Vagina (tissue), 2 donors: ENCODE results near the gene KRT26. TPM values are rescaled to one million over a fixed set of nuclear protein-coding genes. Genes with fewer than 3 reads are reported as not detected.
"Not testable (repeated sequence)": the region's sequence is repeated elsewhere in the genome, so short reads cannot be mapped to it uniquely, and the experiment has no call there.

ENCODE experiments used
- DNase-seq, 2 donors: peaks; one replicate each; pipeline ENCODE4 v3.0.0-alpha.2; 2017; ENCODE audit errors: extremely low spot score in 2 of 2
- H3K27ac ChIP-seq: fragments of 200-600 bp; sonication (generic); one replicate; pipeline ENCODE4 v1.5.1; 2019
- H3K27me3 ChIP-seq: fragments of 200-600 bp; sonication (generic); one replicate; pipeline ENCODE4 v1.5.1; 2019
- H3K36me3 ChIP-seq, 2 donors: fragments of 200-600 bp; sonication (generic); one replicate each; pipeline ENCODE4 v1.5.1; 2017 to 2019
- H3K4me1 ChIP-seq: fragments of 200-600 bp; sonication (generic); one replicate; pipeline ENCODE4 v1.5.1; 2019
- H3K4me3 ChIP-seq, 2 donors: fragments of 200-600 bp; sonication (generic); 1 replicate in 1 of 2; 2 replicates in 1 of 2; pipeline ENCODE4 v1.5.1; 2016 to 2019
- H3K9me3 ChIP-seq: fragments of 200-600 bp; sonication (generic); one replicate; pipeline ENCODE4 v1.5.1; 2019
- POLR2A ChIP-seq, 2 donors: fragments of 450-650 bp; IDR thresholded peaks; one replicate each; pipeline ENCODE4 v1.6.1; 2017; ENCODE audit warnings: antibody characterized with exemption in 2 of 2, mild to moderate bottlenecking in 2 of 2, moderate library complexity in 2 of 2
- POLR2AphosphoS5 ChIP-seq, 2 donors: sonication (generic); formaldehyde crosslinking; IDR thresholded peaks; one replicate each; pipeline ENCODE4 v1.9.0; 2017; ENCODE audit warnings: antibody characterized with exemption in 2 of 2, mild to moderate bottlenecking in 2 of 2, low read depth in 1 of 2; ENCODE audit not compliant: insufficient read depth in 1 of 2
- intact Hi-C: fragments of 100-400 bp; cut with DNase I; formaldehyde crosslinking; loops from one replicate; pipeline ENCODE4 v1.15.1; 2023
- total RNA-seq: library from RNA; depleted of rRNA; stranded (reverse); fragments of >200 nt; gene quantifications from one replicate; pipeline ENCODE4 v1.2.3, GENCODE V29; 2016
- TF ChIP-seq, protein P1 (sequence below), 3 experiments: fragments of 450-650 bp in 2 of 3; fragments of 200-600 bp in 1 of 3; sonication (generic) in 1 of 3; IDR thresholded peaks; one replicate each; pipeline ENCODE4 v1.5.1; 2017 to 2019; ENCODE audit warnings: antibody characterized with exemption in 3 of 3, mild to moderate bottlenecking in 2 of 3, moderate library complexity in 2 of 3

KRT26 gene
- total RNA-seq, 1 donor from 2014 or later: not detected

DNA sequence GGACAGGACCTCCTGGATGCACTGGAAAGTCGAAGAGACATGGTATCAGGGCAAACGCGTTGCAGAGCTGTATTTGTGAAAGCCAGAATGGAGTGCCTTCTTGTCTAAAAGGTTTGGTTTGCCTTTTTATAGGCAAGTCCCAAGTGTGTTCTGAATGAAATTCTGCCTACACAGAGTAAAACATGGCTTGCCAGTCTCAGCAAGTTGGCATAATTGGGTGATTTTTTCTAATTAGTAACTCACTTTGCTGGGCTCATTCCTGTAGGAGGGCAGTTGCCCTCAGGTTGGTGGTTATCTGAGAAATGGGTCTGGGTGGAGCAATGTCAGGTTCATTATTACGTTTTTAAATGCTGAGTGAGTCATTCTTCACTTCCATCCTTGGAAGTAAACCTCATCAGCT is 16.8 kb downstream of the KRT26 start, which contains the start of gene KRT25:
TSS of gene KRT25 (minus strand) at position 101 of the 400 bp plus-strand sequence. CDS start at position 41, 60 bp downstream.
- Histone ChIP-seq H3K27me3 (no peaks in the 10 kb centered on the region), H3K4me1 (no peaks in the 10 kb centered on the region), H3K9me3 (peaks cover 10% of the 10 kb centered on the region), H3K4me3 (no peak within 1 kb of the TSS), H3K27ac (no peak within 1 kb of the TSS), H3K36me3 (no peaks in the 10 kb centered on the region)
- no peak for DNase-seq
- TF ChIP-seq, protein P1, sequence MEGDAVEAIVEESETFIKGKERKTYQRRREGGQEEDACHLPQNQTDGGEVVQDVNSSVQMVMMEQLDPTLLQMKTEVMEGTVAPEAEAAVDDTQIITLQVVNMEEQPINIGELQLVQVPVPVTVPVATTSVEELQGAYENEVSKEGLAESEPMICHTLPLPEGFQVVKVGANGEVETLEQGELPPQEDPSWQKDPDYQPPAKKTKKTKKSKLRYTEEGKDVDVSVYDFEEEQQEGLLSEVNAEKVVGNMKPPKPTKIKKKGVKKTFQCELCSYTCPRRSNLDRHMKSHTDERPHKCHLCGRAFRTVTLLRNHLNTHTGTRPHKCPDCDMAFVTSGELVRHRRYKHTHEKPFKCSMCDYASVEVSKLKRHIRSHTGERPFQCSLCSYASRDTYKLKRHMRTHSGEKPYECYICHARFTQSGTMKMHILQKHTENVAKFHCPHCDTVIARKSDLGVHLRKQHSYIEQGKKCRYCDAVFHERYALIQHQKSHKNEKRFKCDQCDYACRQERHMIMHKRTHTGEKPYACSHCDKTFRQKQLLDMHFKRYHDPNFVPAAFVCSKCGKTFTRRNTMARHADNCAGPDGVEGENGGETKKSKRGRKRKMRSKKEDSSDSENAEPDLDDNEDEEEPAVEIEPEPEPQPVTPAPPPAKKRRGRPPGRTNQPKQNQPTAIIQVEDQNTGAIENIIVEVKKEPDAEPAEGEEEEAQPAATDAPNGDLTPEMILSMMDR (IDR thresholded peaks at IDR 0.05): no peak
- TF ChIP-seq POLR2AphosphoS5 (IDR thresholded peaks at IDR 0.05; ENCODE audit: insufficient read depth in 1 of 2, low read depth in 1 of 2) (no peak), POLR2A (IDR thresholded peaks at IDR 0.05) (no peak)
- intact Hi-C loops: no loop called here

DNA sequence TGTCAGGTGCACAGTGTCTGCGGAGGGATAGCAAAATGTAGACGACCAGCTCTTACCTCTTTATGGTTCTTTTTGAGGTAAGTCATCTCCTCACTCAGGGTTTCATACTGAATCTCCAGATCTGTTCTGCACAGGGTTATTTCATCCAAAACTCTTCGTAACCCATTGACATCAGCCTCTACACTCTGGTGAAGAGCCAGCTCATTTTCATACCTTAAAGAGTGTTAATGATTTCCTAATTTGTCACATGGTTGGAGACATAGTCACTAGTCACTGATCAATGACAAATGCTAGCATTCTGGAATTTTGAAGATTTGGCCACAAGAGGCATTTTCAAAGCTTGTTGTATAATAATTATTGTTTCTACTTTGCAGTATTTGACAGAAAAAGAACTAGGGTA is 18.2 kb downstream of the KRT26 start:
- Histone ChIP-seq H3K4me3 (no peak overlapping the region), H3K4me1 (no peaks in the 10 kb centered on the region), H3K9me3 (no peaks in the 10 kb centered on the region), H3K27me3 (no peaks in the 10 kb centered on the region), H3K27ac (no peak overlapping the region), H3K36me3 (no peaks in the 10 kb centered on the region)
- intact Hi-C loops: no loop called here
- TF ChIP-seq POLR2AphosphoS5 (IDR thresholded peaks at IDR 0.05; ENCODE audit: insufficient read depth in 1 of 2, low read depth in 1 of 2) (no peak), POLR2A (IDR thresholded peaks at IDR 0.05) (no peak)
- TF ChIP-seq, protein P1 (IDR thresholded peaks at IDR 0.05): no peak
- no peak for DNase-seq

DNA sequence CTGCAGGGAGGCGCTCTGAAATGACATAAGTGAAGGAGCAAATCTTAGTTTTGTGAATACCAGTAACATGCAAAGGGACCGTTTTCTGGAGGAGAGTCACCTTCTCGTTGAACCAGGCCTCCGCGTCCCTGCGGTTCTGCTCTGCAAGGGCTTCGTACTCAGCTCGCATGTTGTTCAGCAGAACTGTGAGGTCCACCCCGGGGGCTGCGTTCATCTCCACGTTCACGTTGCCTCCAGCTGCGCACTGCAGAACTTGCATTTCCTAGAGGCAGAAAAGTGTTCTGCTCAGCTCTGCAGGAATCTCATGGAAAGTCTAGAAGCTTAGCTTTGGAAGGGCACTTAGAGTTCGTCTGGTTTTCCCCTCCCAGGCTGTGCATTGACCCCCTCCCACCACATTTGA is 20.9 kb downstream of the KRT26 start:
- intact Hi-C loops: no loop called here
- TF ChIP-seq, protein P1 (IDR thresholded peaks at IDR 0.05): no peak
- TF ChIP-seq POLR2AphosphoS5 (IDR thresholded peaks at IDR 0.05; ENCODE audit: insufficient read depth in 1 of 2, low read depth in 1 of 2) (no peak), POLR2A (IDR thresholded peaks at IDR 0.05) (no peak)
- H3K36me3 ChIP-seq: no peaks in the 10 kb centered on the region

DNA sequence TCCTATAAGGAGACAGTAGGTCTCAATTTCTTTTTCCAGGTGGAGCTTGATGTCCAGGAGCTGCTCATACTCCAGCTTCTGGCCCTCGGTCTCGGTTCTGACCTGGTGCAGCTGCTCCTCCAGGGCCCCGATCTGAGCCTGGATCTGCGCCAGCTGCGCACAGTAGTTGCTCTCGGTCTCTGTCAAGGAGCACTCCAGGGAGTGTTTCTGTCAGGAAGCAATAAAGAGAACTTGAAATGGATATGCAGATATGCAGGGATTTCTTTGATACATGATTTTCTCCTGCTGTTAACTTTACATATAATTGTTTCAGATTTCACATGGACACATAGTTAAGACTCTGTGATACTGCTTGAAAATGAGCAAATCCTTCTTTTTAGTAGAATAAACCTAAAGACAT is 21.6 kb downstream of the KRT26 start:
- Histone ChIP-seq H3K27ac (no peak overlapping the region), H3K4me3 (no peak overlapping the region), H3K4me1 (no peaks in the 10 kb centered on the region), H3K36me3 (no peaks in the 10 kb centered on the region), H3K9me3 (no peaks in the 10 kb centered on the region), H3K27me3 (no peaks in the 10 kb centered on the region)
- DNase-seq: no peak
- no peak for TF ChIP-seq POLR2AphosphoS5 (IDR thresholded peaks at IDR 0.05; ENCODE audit: insufficient read depth in 1 of 2, low read depth in 1 of 2)
- intact Hi-C loops: no loop called here

More for the DNA sequence above, 20.9 kb downstream of the KRT26 start:
- H3K4me3 ChIP-seq: no peak overlapping the region
- no peak overlapping the region for H3K27ac ChIP-seq
- no peak for DNase-seq
- H3K27me3 ChIP-seq: no peaks in the 10 kb centered on the region
- no peaks in the 10 kb centered on the region for H3K9me3 ChIP-seq
- H3K4me1 ChIP-seq: no peaks in the 10 kb centered on the region

DNA sequence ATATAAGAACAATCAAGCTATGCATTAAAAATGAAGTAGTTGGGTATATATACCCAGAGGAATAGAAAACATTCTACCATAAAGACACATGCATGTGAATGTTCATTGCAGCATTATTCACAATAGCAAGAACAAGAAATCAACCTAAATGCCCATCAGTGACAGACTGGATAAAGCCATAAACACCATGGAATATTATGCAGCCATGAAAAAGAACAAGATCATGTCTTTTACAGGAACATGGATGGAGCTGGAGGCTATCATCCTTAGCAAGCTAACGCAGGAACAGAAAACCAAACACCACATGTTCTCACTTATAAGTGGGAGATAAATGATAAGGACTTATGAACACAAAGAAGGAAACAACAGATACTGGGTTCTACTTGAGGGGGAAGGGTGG is 23.3 kb downstream of the KRT26 start:
- H3K27me3 ChIP-seq, intact Hi-C loops, H3K4me1 ChIP-seq: not testable (repeated sequence)

DNA sequence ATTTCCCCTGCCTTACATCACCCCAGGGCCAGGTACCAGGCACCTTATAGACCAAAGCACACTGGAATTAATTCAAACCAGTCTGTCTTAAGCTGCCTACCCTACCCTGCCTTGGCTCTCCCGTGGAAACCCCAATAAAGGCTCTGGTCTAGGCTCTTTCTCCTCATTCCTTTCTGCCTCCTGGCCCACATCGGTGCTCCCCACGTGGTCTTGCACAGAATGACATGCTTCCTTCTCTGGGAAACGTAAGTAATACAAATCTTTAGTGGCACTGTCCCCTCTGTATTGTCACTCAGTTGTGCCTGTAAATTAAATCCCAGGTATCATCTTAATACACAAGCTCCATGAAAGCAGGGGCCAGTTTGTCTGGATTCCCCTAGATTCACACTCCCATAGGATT is 33.4 kb downstream of the KRT26 start:
- intact Hi-C loops: no loop called here
- H3K36me3 ChIP-seq: no peaks in the 10 kb centered on the region
- DNase-seq: no peak

More for the DNA sequence above, 23.3 kb downstream of the KRT26 start:
- H3K27ac ChIP-seq, H3K36me3 ChIP-seq, H3K4me3 ChIP-seq, DNase-seq, H3K9me3 ChIP-seq: not testable (repeated sequence)

More for the DNA sequence above, 33.4 kb downstream of the KRT26 start:
- Histone ChIP-seq H3K9me3 (no peaks in the 10 kb centered on the region), H3K4me1 (no peaks in the 10 kb centered on the region), H3K4me3 (no peak overlapping the region), H3K27ac (no peak overlapping the region), H3K27me3 (no peaks in the 10 kb centered on the region)
- no peak for TF ChIP-seq POLR2AphosphoS5 (IDR thresholded peaks at IDR 0.05; ENCODE audit: insufficient read depth in 1 of 2, low read depth in 1 of 2)
- TF ChIP-seq POLR2A (IDR thresholded peaks at IDR 0.05): no peak
- TF ChIP-seq, protein P1 (IDR thresholded peaks at IDR 0.05): no peak
